K562 (cell line): Measurements from ENCODE around the gene VEZF1. TPM values are rescaled to one million over a fixed set of nuclear protein-coding genes. Genes with fewer than 3 reads are reported as not detected.

Experiments
- BMI1 ChIP-seq: fragments of 150-350 bp; IDR thresholded peaks from 2 replicates; pipeline ENCODE4 v1.6.1; 2014; ENCODE audit warnings: low read length
- BRF1 ChIP-seq: IDR thresholded peaks from 3 replicates; pipeline ENCODE4 v1.6.1; 2011; ENCODE audit warnings: borderline replicate concordance, mild to moderate bottlenecking; ENCODE audit not compliant: insufficient read length; ENCODE audit errors: extremely low read depth
- CBX1 ChIP-seq: sonication (generic); IDR thresholded peaks from 2 replicates; pipeline ENCODE4 v1.6.1; 2016; ENCODE audit warnings: antibody characterized with exemption, low read depth, mild to moderate bottlenecking
- CHD2 ChIP-seq: IDR thresholded peaks from 2 replicates; pipeline ENCODE4 v1.6.1; 2011; ENCODE audit warnings: low read depth, low read length
- CREB3 ChIP-seq: fragments of 450-650 bp; conservative IDR thresholded peaks from 2 replicates; pipeline ENCODE4 v1.6.1; 2016; ENCODE audit warnings: missing genetic modification characterization, low read depth, mild to moderate bottlenecking, missing compliant biosample characterization, moderate library complexity
- CTCF ChIP-seq, 3 experiments: IDR thresholded peaks in 2 of 3; conservative IDR thresholded peaks in 1 of 3; 2 replicates each; pipeline ENCODE4 v1.5.1; 2011 to 2012; ENCODE audit warnings: low read length in 3 of 3, mild to moderate bottlenecking in 3 of 3, control low read depth in 2 of 3, improper control_type of control experiment in 1 of 3, inconsistent platforms in 1 of 3, low read depth in 1 of 3, mixed read lengths in 1 of 3, moderate library complexity in 1 of 3; ENCODE audit not compliant: insufficient read depth in 2 of 3
- DMBX1 ChIP-seq: fragments of 250-450 bp; sonication (Bioruptor Pico); IDR thresholded peaks from 2 replicates; pipeline ENCODE4 v1.8.0; 2022; ENCODE audit warnings: inconsistent platforms, mild to moderate bottlenecking, moderate library complexity, borderline replicate concordance
- DPF2 ChIP-seq: fragments of 450-650 bp; IDR thresholded peaks from 2 replicates; pipeline ENCODE4 v1.6.1; 2016
- ESRRA ChIP-seq: fragments of 450-650 bp; IDR thresholded peaks from 2 replicates; pipeline ENCODE4 v1.6.1; 2014; ENCODE audit warnings: low read depth, mild to moderate bottlenecking, moderate library complexity, borderline replicate concordance
- GATA2 ChIP-seq: sonication (generic); formaldehyde crosslinking; IDR thresholded peaks from 2 replicates; pipeline ENCODE4 v1.4.0; 2020; ENCODE audit warnings: mild to moderate bottlenecking, missing genetic modification reagents
- HEY1 ChIP-seq: fragments of 250-450 bp; sonication (Bioruptor Pico); IDR thresholded peaks from 2 replicates; pipeline ENCODE4 v1.5.0; 2020; ENCODE audit warnings: mild to moderate bottlenecking, moderate library complexity, borderline replicate concordance
- MCM2 ChIP-seq: fragments of 450-650 bp; IDR thresholded peaks from 2 replicates; pipeline ENCODE4 v1.6.1; 2017; ENCODE audit warnings: low read depth, mild to moderate bottlenecking
- PML ChIP-seq: IDR thresholded peaks from 2 replicates; pipeline ENCODE4 v1.6.1; 2012; ENCODE audit warnings: low read length, inconsistent platforms
- SIX5 ChIP-seq, 2 experiments: IDR thresholded peaks; 2 replicates each; pipeline ENCODE4 v1.6.1; 2011; ENCODE audit warnings: low read length in 2 of 2, borderline replicate concordance in 1 of 2, low read depth in 1 of 2, mild to moderate bottlenecking in 1 of 2, moderate library complexity in 1 of 2; ENCODE audit not compliant: insufficient read depth in 1 of 2
- ZFP36 ChIP-seq: fragments of 150-350 bp; IDR thresholded peaks from 2 replicates; pipeline ENCODE4 v1.6.1; 2018; ENCODE audit warnings: low read length, low read depth; ENCODE audit not compliant: partially characterized antibody
- ZNF431 ChIP-seq: sonication (generic); formaldehyde crosslinking; IDR thresholded peaks from 2 replicates; pipeline ENCODE4 v1.8.0; 2022; ENCODE audit warnings: mild to moderate bottlenecking, missing genetic modification reagents
- ZNF561 ChIP-seq: fragments of 450-650 bp; formaldehyde crosslinking; conservative IDR thresholded peaks from 2 replicates; pipeline ENCODE4 v1.4.0; 2020; ENCODE audit warnings: mild to moderate bottlenecking, moderate library complexity
- ZNF584 ChIP-seq: fragments of 200-800 bp; sonication (Bioruptor generic); IDR thresholded peaks from 2 replicates; pipeline ENCODE4 v1.6.1; 2016; ENCODE audit warnings: low read depth, mild to moderate bottlenecking, missing genetic modification characterization, missing compliant biosample characterization
- polyA plus RNA-seq, 8 experiments: library from polyadenylated mRNA; depleted of rRNA in 4 of 8; stranded (reverse) in 5 of 8; unstranded in 3 of 8; fragments of >200 nt; fragmentation: Nextera tagmentation in 2 of 8; fragmentation: Illumina TruSeq in 1 of 8; extraction: Ambion mirVana in 2 of 8; extraction: Trizol in 1 of 8; gene quantifications; 2 replicates each; pipeline versions ENCODE4 v1.2.1 to v1.2.3, GENCODE V29; 2011 to 2014; ENCODE audit warnings: inconsistent platforms in 1 of 8, missing spikeins in 1 of 8
- total RNA-seq, 7 experiments: library from RNA; depleted of rRNA in 6 of 7; stranded (reverse); fragments of >200 nt in 6 of 7; fragmentation: Illumina TruSeq in 2 of 7; extraction: Trizol in 2 of 7; gene quantifications; 2 replicates each; pipeline versions ENCODE4 v1.2.1 to v1.2.3, GENCODE V29; 2011 to 2021; ENCODE audit warnings: low replicate concordance in 1 of 7
- TF ChIP-seq, protein P1 (sequence below): sonication (generic); formaldehyde crosslinking; IDR thresholded peaks from 2 replicates; pipeline ENCODE4 v1.8.0; 2022; ENCODE audit warnings: missing genetic modification reagents, mild to moderate bottlenecking, borderline replicate concordance
- TF ChIP-seq, protein P2 (sequence below): fragments of 200-800 bp; sonication (Bioruptor generic); IDR thresholded peaks from 2 replicates; pipeline ENCODE4 v1.6.1; 2017; ENCODE audit warnings: missing genetic modification characterization, missing compliant biosample characterization

VEZF1 gene
- total and polyA plus RNA-seq, 9 of the 15 experiments (the other 6 are each of a cell fraction or from before 2014, with no cell fraction given) = 9.5 to 33.4 (median 22.1) TPM

GRCh38 chr17:58006560-58006923, 18.5 kb upstream of the VEZF1 start (continued):
- no peak for TF ChIP-seq ESRRA
- TF ChIP-seq, protein P1, sequence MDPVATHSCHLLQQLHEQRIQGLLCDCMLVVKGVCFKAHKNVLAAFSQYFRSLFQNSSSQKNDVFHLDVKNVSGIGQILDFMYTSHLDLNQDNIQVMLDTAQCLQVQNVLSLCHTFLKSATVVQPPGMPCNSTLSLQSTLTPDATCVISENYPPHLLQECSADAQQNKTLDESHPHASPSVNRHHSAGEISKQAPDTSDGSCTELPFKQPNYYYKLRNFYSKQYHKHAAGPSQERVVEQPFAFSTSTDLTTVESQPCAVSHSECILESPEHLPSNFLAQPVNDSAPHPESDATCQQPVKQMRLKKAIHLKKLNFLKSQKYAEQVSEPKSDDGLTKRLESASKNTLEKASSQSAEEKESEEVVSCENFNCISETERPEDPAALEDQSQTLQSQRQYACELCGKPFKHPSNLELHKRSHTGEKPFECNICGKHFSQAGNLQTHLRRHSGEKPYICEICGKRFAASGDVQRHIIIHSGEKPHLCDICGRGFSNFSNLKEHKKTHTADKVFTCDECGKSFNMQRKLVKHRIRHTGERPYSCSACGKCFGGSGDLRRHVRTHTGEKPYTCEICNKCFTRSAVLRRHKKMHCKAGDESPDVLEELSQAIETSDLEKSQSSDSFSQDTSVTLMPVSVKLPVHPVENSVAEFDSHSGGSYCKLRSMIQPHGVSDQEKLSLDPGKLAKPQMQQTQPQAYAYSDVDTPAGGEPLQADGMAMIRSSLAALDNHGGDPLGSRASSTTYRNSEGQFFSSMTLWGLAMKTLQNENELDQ (CRISPR knock-in tag) = no peak
- TF ChIP-seq MCM2 = no peak
- no peak for TF ChIP-seq DPF2
- TF ChIP-seq CHD2 = peak; percentile 51; the same call in 1 of the 2 replicates
- TF ChIP-seq DMBX1 (CRISPR knock-in tag) = no peak
- TF ChIP-seq SIX5 (IDR thresholded peaks at IDR 0.05; ENCODE audit: borderline replicate concordance in 1 of 2, insufficient read depth in 1 of 2, low read depth in 1 of 2, low read length in 2 of 2) = no peak
- no peak for TF ChIP-seq HEY1
- TF ChIP-seq, protein P2, sequence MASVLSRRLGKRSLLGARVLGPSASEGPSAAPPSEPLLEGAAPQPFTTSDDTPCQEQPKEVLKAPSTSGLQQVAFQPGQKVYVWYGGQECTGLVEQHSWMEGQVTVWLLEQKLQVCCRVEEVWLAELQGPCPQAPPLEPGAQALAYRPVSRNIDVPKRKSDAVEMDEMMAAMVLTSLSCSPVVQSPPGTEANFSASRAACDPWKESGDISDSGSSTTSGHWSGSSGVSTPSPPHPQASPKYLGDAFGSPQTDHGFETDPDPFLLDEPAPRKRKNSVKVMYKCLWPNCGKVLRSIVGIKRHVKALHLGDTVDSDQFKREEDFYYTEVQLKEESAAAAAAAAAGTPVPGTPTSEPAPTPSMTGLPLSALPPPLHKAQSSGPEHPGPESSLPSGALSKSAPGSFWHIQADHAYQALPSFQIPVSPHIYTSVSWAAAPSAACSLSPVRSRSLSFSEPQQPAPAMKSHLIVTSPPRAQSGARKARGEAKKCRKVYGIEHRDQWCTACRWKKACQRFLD (CRISPR knock-in tag) = no peak
- no peak for TF ChIP-seq BMI1
- TF ChIP-seq ZNF431 = peak; percentile 14; the same call in 1 of the 2 replicates
- no peak for TF ChIP-seq CTCF (IDR thresholded peaks at IDR 0.05 in 2 of 3, conservative IDR thresholded peaks at IDR 0.05 in 1 of 3; ENCODE audit: insufficient read depth in 2 of 3, low read depth in 1 of 3, low read length in 3 of 3)
- TF ChIP-seq CBX1 = no peak
- TF ChIP-seq BRF1 = no peak
- no peak for TF ChIP-seq ZFP36
- TF ChIP-seq ZNF561 (CRISPR knock-in tag) = no peak
- no peak for TF ChIP-seq CREB3
- no peak for TF ChIP-seq ZNF584
- no peak for TF ChIP-seq GATA2
- TF ChIP-seq PML = 0 out of 2 replicates have a peak, but pooled peaks have one; percentile 34
